SK-N-SH (cell line): Measurements from ENCODE around the gene PAF1. TPM values are rescaled to one million over a fixed set of nuclear protein-coding genes. Genes with fewer than 3 reads are reported as not detected.

Experiments
- CTCF ChIA-PET: fragments of 300-600, 350-600 bp; formaldehyde crosslinking; extraction: SDS; loops from one replicate; lab custom pipeline; 2021; lab: Yijun Ruan, JAX
- POLR2A ChIA-PET: fragments of 350-600 bp; sonication (Branson Sonifier 250); formaldehyde crosslinking; extraction: SDS; loops from one replicate; lab custom pipeline; 2020; ENCODE audit warnings: antibody characterized with exemption, inconsistent platforms; lab: Yijun Ruan, JAX
- DNase-seq: peaks from one replicate; pipeline ENCODE4 v3.0.0; 2012
- H2AFZ ChIP-seq: fragments of 200-600 bp; sonication (generic); 2 replicates; pipeline ENCODE4 v1.8.1; 2016; ENCODE audit warnings: antibody characterized with exemption, mild to moderate bottlenecking, low read depth
- H3F3A ChIP-seq: fragments of 200-600 bp; sonication (generic); replicated peaks from 2 replicates; pipeline ENCODE3; 2016; ENCODE audit warnings: antibody characterized with exemption, mild to moderate bottlenecking; ENCODE audit not compliant: insufficient read depth
- H3K27ac ChIP-seq, 2 experiments: fragments of 200-500 bp in 1 of 2; fragments of 200-600 bp in 1 of 2; sonication (Bioruptor generic) in 1 of 2; sonication (generic), shearing (Covaris generic) in 1 of 2; 2 replicates each; pipeline versions ENCODE4 v1.5.1 to v1.6.1; 2014 to 2016; ENCODE audit warnings: low read depth in 2 of 2, inconsistent platforms in 1 of 2, low read length in 1 of 2, mild to moderate bottlenecking in 1 of 2, mixed read lengths in 1 of 2
- H3K27me3 ChIP-seq: fragments of 200-600 bp; sonication (generic), shearing (Covaris generic); 2 replicates; pipeline ENCODE4 v1.6.1; 2016; ENCODE audit warnings: mixed run types; ENCODE audit not compliant: insufficient read depth
- H3K36me3 ChIP-seq, 2 experiments: fragments of 200-500 bp in 1 of 2; fragments of 200-600 bp in 1 of 2; sonication (Bioruptor generic) in 1 of 2; sonication (generic) in 1 of 2; replicated peaks in 1 of 2; 2 replicates each; pipeline versions ENCODE3 to v1.5.1; 2014 to 2016; ENCODE audit warnings: low read length in 1 of 2, mild to moderate bottlenecking in 1 of 2; ENCODE audit not compliant: insufficient read depth in 2 of 2, control insufficient read depth in 1 of 2
- H3K4me1 ChIP-seq, 2 experiments: fragments of 200-500 bp in 1 of 2; fragments of 200-600 bp in 1 of 2; sonication (Bioruptor generic) in 1 of 2; sonication (generic), shearing (Covaris generic) in 1 of 2; 2 replicates each; pipeline versions ENCODE4 v1.5.1 to v1.6.1; 2014 to 2016; ENCODE audit warnings: low read depth in 1 of 2, low read length in 1 of 2, mixed run types in 1 of 2; ENCODE audit not compliant: insufficient read depth in 2 of 2, control insufficient read depth in 1 of 2
- H3K4me2 ChIP-seq: fragments of 200-600 bp; sonication (generic), shearing (Covaris generic); 2 replicates; pipeline ENCODE4 v1.6.1; 2017; ENCODE audit warnings: mixed run types
- H3K4me3 ChIP-seq, 2 experiments: fragments of 200-500 bp in 1 of 2; fragments of 200-600 bp in 1 of 2; sonication (Bioruptor generic) in 1 of 2; sonication (generic), shearing (Covaris generic) in 1 of 2; 2 replicates each; pipeline versions ENCODE4 v1.5.1 to v1.8.1; 2014 to 2016; ENCODE audit warnings: low read depth in 2 of 2, inconsistent platforms in 1 of 2, low read length in 1 of 2, mild to moderate bottlenecking in 1 of 2, mixed read lengths in 1 of 2, moderate library complexity in 1 of 2
- H3K79me2 ChIP-seq: fragments of 200-600 bp; sonication (generic); 2 replicates; pipeline ENCODE4 v1.8.1; 2017; ENCODE audit warnings: mild to moderate bottlenecking; ENCODE audit not compliant: insufficient read depth
- H3K9ac ChIP-seq: fragments of 200-600 bp; sonication (generic); 2 replicates; pipeline ENCODE4 v1.6.1; 2017; ENCODE audit warnings: mixed run types
- H3K9me2 ChIP-seq: fragments of 200-600 bp; sonication (generic); 2 replicates; pipeline ENCODE4 v1.6.1; 2017; ENCODE audit warnings: mixed run types
- H3K9me3 ChIP-seq: fragments of 200-600 bp; sonication (generic); 2 replicates; pipeline ENCODE4 v1.6.1; 2017; ENCODE audit warnings: mixed run types, mild to moderate bottlenecking, moderate library complexity
- H4K20me1 ChIP-seq: fragments of 200-600 bp; sonication (generic); 2 replicates; pipeline ENCODE4 v1.6.1; 2017; ENCODE audit warnings: mild to moderate bottlenecking, mixed run types; ENCODE audit not compliant: insufficient read depth
- CHD2 ChIP-seq: fragments of 150-350 bp; IDR thresholded peaks from 2 replicates; pipeline ENCODE4 v1.6.1; 2018; ENCODE audit warnings: low read length; ENCODE audit not compliant: partially characterized antibody
- EP300 ChIP-seq, 2 experiments: IDR thresholded peaks; 2 replicates each; pipeline versions ENCODE4 v1.4.0 to v1.6.1; 2012; ENCODE audit warnings: borderline replicate concordance in 1 of 2, low read depth in 1 of 2, low read length in 1 of 2
- FOSL2 ChIP-seq: IDR thresholded peaks from 2 replicates; pipeline ENCODE4 v1.4.0; 2012; ENCODE audit warnings: low read depth, mild to moderate bottlenecking, moderate library complexity, borderline replicate concordance
- FOXJ3 ChIP-seq: sonication (generic); formaldehyde crosslinking; IDR thresholded peaks from 2 replicates; pipeline ENCODE4 v1.5.1; 2020; ENCODE audit warnings: mild to moderate bottlenecking, missing genetic modification reagents
- FOXM1 ChIP-seq: IDR thresholded peaks from 2 replicates; pipeline ENCODE4 v1.4.0; 2012; ENCODE audit warnings: low read depth, mild to moderate bottlenecking
- GABPA ChIP-seq: IDR thresholded peaks from 2 replicates; pipeline ENCODE4 v1.4.0; 2012; ENCODE audit warnings: low read depth, mild to moderate bottlenecking
- GATA2 ChIP-seq: sonication (generic); formaldehyde crosslinking; IDR thresholded peaks from 2 replicates; pipeline ENCODE4 v1.5.0; 2020; ENCODE audit warnings: mild to moderate bottlenecking, missing genetic modification reagents
- JUND ChIP-seq: IDR thresholded peaks from 2 replicates; pipeline ENCODE4 v1.4.0; 2012
- MAX ChIP-seq: IDR thresholded peaks from 2 replicates; pipeline ENCODE4 v1.4.0; 2012; ENCODE audit warnings: low read depth
- MEF2A ChIP-seq: IDR thresholded peaks from 2 replicates; pipeline ENCODE4 v1.4.0; 2012; ENCODE audit warnings: low read depth, borderline replicate concordance
- NFIC ChIP-seq: IDR thresholded peaks from 2 replicates; pipeline ENCODE4 v1.4.0; 2012; ENCODE audit warnings: borderline replicate concordance
- POLR2AphosphoS5 ChIP-seq: IDR thresholded peaks from 2 replicates; pipeline ENCODE4 v1.6.1; 2012; ENCODE audit warnings: low read depth, low read length
- RAD21 ChIP-seq: IDR thresholded peaks from 2 replicates; pipeline ENCODE4 v1.6.1; 2012; ENCODE audit warnings: mild to moderate bottlenecking, low read length
- REST ChIP-seq: IDR thresholded peaks from 2 replicates; pipeline ENCODE4 v1.6.1; 2012; ENCODE audit warnings: mild to moderate bottlenecking, low read depth, low read length, moderate library complexity
- RXRA ChIP-seq: IDR thresholded peaks from 2 replicates; pipeline ENCODE4 v1.4.0; 2012; ENCODE audit warnings: low read depth, mild to moderate bottlenecking, borderline replicate concordance
- TAF1 ChIP-seq: IDR thresholded peaks from 2 replicates; pipeline ENCODE4 v1.6.1; 2012; ENCODE audit warnings: low read depth, mild to moderate bottlenecking, low read length, moderate library complexity, borderline replicate concordance
- ZBTB33 ChIP-seq: IDR thresholded peaks from 2 replicates; pipeline ENCODE4 v1.4.0; 2012; ENCODE audit warnings: low read depth, borderline replicate concordance
- WGBS: methylation state at CpG from one replicate; pipeline ENCODE4 v1.1.6; 2017; ENCODE audit warnings: low lambda C conversion rate; 5-methylcytosine and 5-hydroxymethylcytosine counted together
- polyA plus RNA-seq, 3 experiments: library from polyadenylated mRNA; depleted of rRNA; stranded (reverse); fragments of >200 nt; gene quantifications; 2 replicates each; pipeline ENCODE4 v1.2.3, GENCODE V29; 2012
- TF ChIP-seq, protein P1 (sequence below): fragments of 150-350 bp; IDR thresholded peaks from 2 replicates; pipeline ENCODE4 v1.6.1; 2017; ENCODE audit warnings: antibody characterized with exemption, low read length, low read depth, borderline replicate concordance
- TF ChIP-seq, protein P2 (sequence below): IDR thresholded peaks from 2 replicates; pipeline ENCODE4 v1.4.0; 2012; ENCODE audit warnings: low read depth, borderline replicate concordance

Gene PAF1
- polyA plus RNA-seq, 1 of the 3 experiments (the other 2 are of a cell fraction) = 65.3 TPM

- H3K9ac ChIP-seq = no peak overlapping the region
- H3F3A ChIP-seq = peaks cover 13% of the 10 kb centered on the region
- POLR2A ChIA-PET = no interaction called here
- DNase-seq = no peak
- no peaks in the 10 kb centered on the region for H3K9me2 ChIP-seq
- no peak overlapping the region for H2AFZ ChIP-seq
- H3K79me2 ChIP-seq = no peaks in the 10 kb centered on the region
- H3K27ac ChIP-seq = no peak overlapping the region
- no peaks in the 10 kb centered on the region for H4K20me1 ChIP-seq
- no peak overlapping the region for H3K4me3 ChIP-seq
- no peak for TF ChIP-seq CHD2
- 93% methylated on average over 11 of the region's 17 CpGs for WGBS
- H3K4me1 ChIP-seq = no peaks in the 10 kb centered on the region
- H3K36me3 ChIP-seq = peaks cover 41 to 82% of the 10 kb centered on the region in 2 experiments
- CTCF ChIA-PET = interaction anchor here (0.5 to 0.6 kb wide), 2 partner anchors 18 to 435 kb away, joined by 3 read pairs; no protein-coding TSS in a partner anchor
- H3K27me3 ChIP-seq = no peaks in the 10 kb centered on the region
- H3K4me2 ChIP-seq = no peak overlapping the region
- no peaks in the 10 kb centered on the region for H3K9me3 ChIP-seq
These were observed 10.1 kb downstream of the PAF1 start for GRCh38 chr19:39380521-39381502.

DNA sequence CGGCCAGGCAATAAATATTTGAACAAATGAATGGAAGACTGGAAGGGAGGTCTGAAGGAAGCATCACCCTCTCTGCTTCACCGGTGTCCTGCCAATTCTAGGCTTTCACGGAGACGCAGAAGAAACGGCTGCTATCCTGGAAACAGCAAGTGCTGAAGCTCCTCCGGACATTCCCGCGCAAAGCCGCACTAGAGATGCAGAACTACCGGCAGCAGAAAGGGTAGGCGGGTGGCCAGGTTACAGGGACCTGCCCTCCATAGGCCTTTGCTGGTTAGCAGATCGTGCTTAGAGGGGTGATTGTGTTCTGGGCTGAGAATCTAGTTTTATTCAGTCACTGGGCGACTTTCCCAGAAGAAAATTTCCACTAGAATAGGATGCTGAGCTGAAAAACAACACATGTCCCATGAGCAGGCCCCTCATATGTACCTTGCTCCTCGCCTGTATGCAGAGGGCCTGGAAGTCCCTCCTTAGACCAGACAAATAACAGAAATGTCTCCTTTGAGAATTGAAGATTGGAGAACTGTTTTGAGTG is 11.0 kb downstream of the PAF1 start:
- Histone ChIP-seq H3K9ac (no peak overlapping the region), H4K20me1 (no peaks in the 10 kb centered on the region), H3K27me3 (no peaks in the 10 kb centered on the region), H3K4me1 (no peaks in the 10 kb centered on the region), H3K79me2 (no peaks in the 10 kb centered on the region), H3K4me2 (no peak overlapping the region), H3K36me3 (peaks cover 41 to 82% of the 10 kb centered on the region in 2 experiments), H3K4me3 (no peak overlapping the region), H3K9me2 (no peaks in the 10 kb centered on the region), H2AFZ (no peak overlapping the region), H3K27ac (no peak overlapping the region), H3K9me3 (no peaks in the 10 kb centered on the region), H3F3A (peaks cover 6% of the 10 kb centered on the region)
- CTCF ChIA-PET = no interaction called here
- POLR2A ChIA-PET = no interaction called here
- DNase-seq = no peak
- WGBS = 93% methylated on average over 12 of the region's 14 CpGs
- TF ChIP-seq MAX (no peak), POLR2AphosphoS5 (no peak), MEF2A (no peak), NFIC (no peak), FOSL2 (no peak), GATA2 (no peak), RAD21 (no peak), FOXJ3 (CRISPR knock-in tag) (no peak), TAF1 (no peak), FOXM1 (no peak), ZBTB33 (no peak), REST (no peak), EP300 (IDR thresholded peaks at IDR 0.05; ENCODE audit: borderline replicate concordance in 1 of 2, low read depth in 1 of 2, low read length in 1 of 2) (no peak), JUND (no peak), GABPA (no peak), RXRA (no peak)
- TF ChIP-seq, protein P1, sequence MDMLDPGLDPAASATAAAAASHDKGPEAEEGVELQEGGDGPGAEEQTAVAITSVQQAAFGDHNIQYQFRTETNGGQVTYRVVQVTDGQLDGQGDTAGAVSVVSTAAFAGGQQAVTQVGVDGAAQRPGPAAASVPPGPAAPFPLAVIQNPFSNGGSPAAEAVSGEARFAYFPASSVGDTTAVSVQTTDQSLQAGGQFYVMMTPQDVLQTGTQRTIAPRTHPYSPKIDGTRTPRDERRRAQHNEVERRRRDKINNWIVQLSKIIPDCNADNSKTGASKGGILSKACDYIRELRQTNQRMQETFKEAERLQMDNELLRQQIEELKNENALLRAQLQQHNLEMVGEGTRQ = no peak
- TF ChIP-seq, protein P2, sequence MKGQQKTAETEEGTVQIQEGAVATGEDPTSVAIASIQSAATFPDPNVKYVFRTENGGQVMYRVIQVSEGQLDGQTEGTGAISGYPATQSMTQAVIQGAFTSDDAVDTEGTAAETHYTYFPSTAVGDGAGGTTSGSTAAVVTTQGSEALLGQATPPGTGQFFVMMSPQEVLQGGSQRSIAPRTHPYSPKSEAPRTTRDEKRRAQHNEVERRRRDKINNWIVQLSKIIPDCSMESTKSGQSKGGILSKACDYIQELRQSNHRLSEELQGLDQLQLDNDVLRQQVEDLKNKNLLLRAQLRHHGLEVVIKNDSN = no peak
